IMR-90 (cell line): Measurements from ENCODE around the gene CBX3. TPM values are rescaled to one million over a fixed set of nuclear protein-coding genes. Genes with fewer than 3 reads are reported as not detected.

ENCODE experiments used
- ATAC-seq: fragments of 200-7000 bp; cut with Tn5 transposase; 2 replicates; pipeline ENCODE4 v1.9.1; 2020; ENCODE audit warnings: low read depth, mild to moderate bottlenecking, moderate library complexity
- BruUV-seq: library from RNA; stranded (reverse); fragments of 400-500 nt; replicated peaks from 2 replicates; lab custom pipeline; 2021; lab: Mats Ljungman, UMichigan
- CTCF ChIA-PET: fragments of 300-600 bp; formaldehyde crosslinking; extraction: SDS; loops from one replicate; lab custom pipeline; 2021; ENCODE audit warnings: antibody characterized with exemption; lab: Yijun Ruan, JAX
- POLR2A ChIA-PET: fragments of 300-600 bp; sonication (Branson Sonifier 250); formaldehyde crosslinking; loops from one replicate; lab custom pipeline; 2022; ENCODE audit warnings: antibody characterized with exemption; ENCODE audit not compliant: unreplicated experiment; lab: Charles Lee
- DNase-seq: peaks from one replicate; pipeline ENCODE4 v3.0.0; 2013
- H2AFZ ChIP-seq: replicated peaks from 2 replicates; pipeline ENCODE3; 2013; ENCODE audit warnings: low read length, mild to moderate bottlenecking; ENCODE audit not compliant: poor library complexity
- H2AK5ac ChIP-seq: 2 replicates; pipeline ENCODE4 v1.6.1; 2013; ENCODE audit warnings: low read depth, low read length, inconsistent platforms
- H2AK9ac ChIP-seq: replicated peaks from 2 replicates; pipeline ENCODE3; 2013; ENCODE audit warnings: mild to moderate bottlenecking, low read depth, low read length, moderate library complexity; ENCODE audit not compliant: poor library complexity
- H2BK120ac ChIP-seq: 2 replicates; pipeline ENCODE4 v1.6.1; 2013; ENCODE audit warnings: low read depth, low read length, inconsistent platforms
- H2BK15ac ChIP-seq: 3 replicates; pipeline ENCODE4 v1.6.1; 2013; ENCODE audit warnings: low read depth, low read length, inconsistent platforms
- H2BK20ac ChIP-seq: 2 replicates; pipeline ENCODE4 v1.6.1; 2013; ENCODE audit warnings: low read depth, mild to moderate bottlenecking, inconsistent platforms, low read length, moderate library complexity
- H2BK5ac ChIP-seq: 2 replicates; pipeline ENCODE4 v1.6.1; 2013; ENCODE audit warnings: mild to moderate bottlenecking, low read depth, low read length, inconsistent platforms; ENCODE audit not compliant: poor library complexity, severe bottlenecking
- H3K14ac ChIP-seq: replicated peaks from 2 replicates; pipeline ENCODE4 v1.6.1; 2013; ENCODE audit warnings: low read depth, low read length, inconsistent platforms
- H3K18ac ChIP-seq: 2 replicates; pipeline ENCODE4 v1.6.1; 2013; ENCODE audit warnings: low read depth, low read length, control low read depth
- H3K23ac ChIP-seq: 2 replicates; pipeline ENCODE4 v1.6.1; 2013; ENCODE audit warnings: low read depth, low read length, inconsistent platforms
- H3K27ac ChIP-seq: 2 replicates; pipeline ENCODE4 v1.5.1; 2013; ENCODE audit warnings: mild to moderate bottlenecking, control low read depth, low read length; ENCODE audit not compliant: insufficient read depth
- H3K27me3 ChIP-seq: 2 replicates; pipeline ENCODE4 v1.6.1; 2013; ENCODE audit warnings: low read length; ENCODE audit not compliant: control insufficient read depth, insufficient read depth
- H3K36me3 ChIP-seq: 2 replicates; pipeline ENCODE4 v1.6.1; 2013; ENCODE audit warnings: low read length, mixed read lengths; ENCODE audit not compliant: control insufficient read depth, insufficient read depth
- H3K4ac ChIP-seq: 2 replicates; pipeline ENCODE4 v1.6.1; 2013; ENCODE audit warnings: low read depth, low read length, inconsistent platforms
- H3K4me1 ChIP-seq: 2 replicates; pipeline ENCODE4 v1.6.1; 2013; ENCODE audit warnings: low read length, mixed read lengths; ENCODE audit not compliant: control insufficient read depth, insufficient read depth
- H3K4me2 ChIP-seq: 2 replicates; pipeline ENCODE4 v1.6.1; 2013; ENCODE audit warnings: low read depth, mild to moderate bottlenecking, control low read depth, low read length, moderate library complexity
- H3K4me3 ChIP-seq: 2 replicates; pipeline ENCODE4 v1.5.1; 2013; ENCODE audit warnings: low read depth, mild to moderate bottlenecking, control low read depth, low read length, moderate library complexity; ENCODE audit not compliant: insufficient read depth
- H3K56ac ChIP-seq: 2 replicates; pipeline ENCODE4 v1.6.1; 2013; ENCODE audit warnings: low read length, inconsistent platforms; ENCODE audit not compliant: insufficient read depth; ENCODE audit errors: extremely low read depth
- H3K79me1 ChIP-seq, 2 experiments: 2 replicates each; pipeline ENCODE4 v1.6.1; 2013; ENCODE audit warnings: low read length in 2 of 2, inconsistent platforms in 1 of 2, low read depth in 1 of 2
- H3K9ac ChIP-seq: 2 replicates; pipeline ENCODE4 v1.6.1; 2013; ENCODE audit warnings: low read depth, low read length, control low read depth
- H3K9me1 ChIP-seq: 2 replicates; pipeline ENCODE4 v1.6.1; 2013; ENCODE audit warnings: low read length, inconsistent platforms; ENCODE audit not compliant: insufficient read depth
- H3K9me3 ChIP-seq: 2 replicates; pipeline ENCODE4 v1.6.1; 2013; ENCODE audit warnings: low read length; ENCODE audit not compliant: control insufficient read depth, insufficient read depth
- H4K20me1 ChIP-seq: 2 replicates; pipeline ENCODE4 v1.6.1; 2013; ENCODE audit warnings: low read length, inconsistent platforms; ENCODE audit not compliant: insufficient read depth
- H4K5ac ChIP-seq: 2 replicates; pipeline ENCODE4 v1.6.1; 2013; ENCODE audit warnings: mild to moderate bottlenecking, low read depth, low read length, control low read depth
- H4K8ac ChIP-seq, 2 experiments: 2 replicates each; pipeline ENCODE4 v1.6.1; 2013; ENCODE audit warnings: low read depth in 2 of 2, low read length in 2 of 2, control low read depth in 1 of 2, inconsistent platforms in 1 of 2
- H4K91ac ChIP-seq: 2 replicates; pipeline ENCODE4 v1.6.1; 2013; ENCODE audit warnings: low read depth, low read length, inconsistent platforms; ENCODE audit not compliant: insufficient read depth
- BHLHE40 ChIP-seq: fragments of 150-350 bp; IDR thresholded peaks from 2 replicates; pipeline ENCODE4 v1.6.1; 2016; ENCODE audit warnings: mild to moderate bottlenecking, low read depth, low read length
- CEBPB ChIP-seq: IDR thresholded peaks from 2 replicates; pipeline ENCODE4 v1.6.1; 2012; ENCODE audit warnings: low read depth, low read length, improper control_type of control experiment
- CHD1 ChIP-seq: IDR thresholded peaks from 2 replicates; pipeline ENCODE4 v1.6.1; 2012; ENCODE audit warnings: low read depth, low read length, improper control_type of control experiment
- CTCF ChIP-seq: conservative IDR thresholded peaks from 2 replicates; pipeline ENCODE4 v1.5.1; 2012; ENCODE audit warnings: mild to moderate bottlenecking, low read depth, low read length, improper control_type of control experiment
- ELK1 ChIP-seq: fragments of 150-350 bp; IDR thresholded peaks from 2 replicates; pipeline ENCODE4 v1.6.1; 2016; ENCODE audit warnings: low read depth, mild to moderate bottlenecking, low read length, moderate library complexity, borderline replicate concordance
- FOS ChIP-seq: fragments of 150-350 bp; IDR thresholded peaks from 2 replicates; pipeline ENCODE4 v1.6.1; 2016; ENCODE audit warnings: low read depth, low read length
- MAFK ChIP-seq: IDR thresholded peaks from 2 replicates; pipeline ENCODE4 v1.6.1; 2012; ENCODE audit warnings: low read depth, low read length, improper control_type of control experiment
- MAZ ChIP-seq: IDR thresholded peaks from 2 replicates; pipeline ENCODE4 v1.6.1; 2012; ENCODE audit warnings: low read depth, mild to moderate bottlenecking, low read length, improper control_type of control experiment, moderate library complexity, borderline replicate concordance
- MXI1 ChIP-seq: IDR thresholded peaks from 2 replicates; pipeline ENCODE4 v1.6.1; 2012; ENCODE audit warnings: low read depth, mild to moderate bottlenecking, low read length, moderate library complexity, borderline replicate concordance
- NFE2L2 ChIP-seq: fragments of 150-350 bp; IDR thresholded peaks from 2 replicates; pipeline ENCODE4 v1.6.1; 2016; ENCODE audit warnings: low read depth, mild to moderate bottlenecking, low read length
- POLR2A ChIP-seq: IDR thresholded peaks from 2 replicates; pipeline ENCODE4 v1.6.1; 2012; ENCODE audit warnings: mild to moderate bottlenecking, low read depth, low read length
- RAD21 ChIP-seq: IDR thresholded peaks from 2 replicates; pipeline ENCODE4 v1.6.1; 2012; ENCODE audit warnings: low read length, improper control_type of control experiment
- RCOR1 ChIP-seq: IDR thresholded peaks from 2 replicates; pipeline ENCODE4 v1.6.1; 2012; ENCODE audit warnings: mild to moderate bottlenecking, low read length, improper control_type of control experiment; ENCODE audit not compliant: insufficient replicate concordance
- RFX5 ChIP-seq: IDR thresholded peaks from 2 replicates; pipeline ENCODE4 v1.8.0; 2012; ENCODE audit warnings: low read depth, mild to moderate bottlenecking, low read length, moderate library complexity
- SMC3 ChIP-seq: fragments of 150-350 bp; IDR thresholded peaks from 2 replicates; pipeline ENCODE4 v1.6.1; 2016; ENCODE audit warnings: low read depth, mild to moderate bottlenecking, antibody characterized with exemption, low read length, moderate library complexity
- WGBS, 2 experiments: methylation state at CpG; one replicate each; pipeline versions ENCODE4 v1.1.5 to v1.1.7; 2013; ENCODE audit warnings: missing lambda C conversion rate in 2 of 2; ENCODE audit not compliant: insufficient read length in 1 of 2; ENCODE audit errors: extremely low coverage in 2 of 2; 5-methylcytosine and 5-hydroxymethylcytosine counted together
- dilution Hi-C: fragments of 300-500 bp; cut with HindIII; formaldehyde crosslinking; loops from one replicate; pipeline ENCODE4 v1.14.3; 2018; ENCODE audit warnings: low sequenced_read_pairs; ENCODE audit not compliant: unreplicated experiment
- in situ Hi-C: fragments of 300-500 bp; cut with MboI; formaldehyde crosslinking; loops from 3 replicates; pipeline ENCODE4 v1.14.3; 2019; ENCODE audit warnings: low sequenced_read_pairs, inconsistent platforms, mixed read lengths
- intact Hi-C: fragments of 100-400 bp; cut with micrococcal nuclease; formaldehyde crosslinking; loops from 2 replicates; pipeline ENCODE4 v1.10.0; 2022
- polyA plus RNA-seq, 3 experiments: library from polyadenylated mRNA; depleted of rRNA; stranded (reverse); fragments of >200 nt; gene quantifications; 2 replicates each; pipeline ENCODE4 v1.2.3, GENCODE V29; 2012; ENCODE audit warnings: low replicate concordance in 1 of 3
- total RNA-seq: library from RNA; depleted of rRNA; stranded (reverse); fragments of >200 nt; gene quantifications from 2 replicates; pipeline ENCODE4 v1.2.3, GENCODE V29; 2012
- TF ChIP-seq, protein P1 (sequence below): fragments of 150-350 bp; IDR thresholded peaks from 2 replicates; pipeline ENCODE4 v1.6.1; 2017; ENCODE audit warnings: mild to moderate bottlenecking, antibody characterized with exemption, low read length, low read depth

The CBX3 gene
- total and polyA plus RNA-seq, 2 of the 4 experiments (the other 2 are of a cell fraction), result 38.2 to 76.5 TPM

GRCh38 chr7:26227987-26228386 lies 26.4 kb downstream of the CBX3 start:
- dilution Hi-C loops (no loop called here), in situ Hi-C loops (no loop called here), intact Hi-C loops (no loop called here)
- H3K27me3 ChIP-seq, result 0 out of 2 replicates have a peak, but pooled peaks cover 2% of the 10 kb centered on the region
- no peaks in the 10 kb centered on the region for H4K20me1 ChIP-seq
- TF ChIP-seq MAFK, result no peak
- TF ChIP-seq ELK1, result no peak
- no peak for TF ChIP-seq CEBPB
- TF ChIP-seq NFE2L2, result no peak
- TF ChIP-seq POLR2A, result no peak
- no peak for TF ChIP-seq SMC3
- no peak for TF ChIP-seq CTCF
- TF ChIP-seq MXI1, result no peak
- no peak for TF ChIP-seq MAZ
- TF ChIP-seq, protein P1, sequence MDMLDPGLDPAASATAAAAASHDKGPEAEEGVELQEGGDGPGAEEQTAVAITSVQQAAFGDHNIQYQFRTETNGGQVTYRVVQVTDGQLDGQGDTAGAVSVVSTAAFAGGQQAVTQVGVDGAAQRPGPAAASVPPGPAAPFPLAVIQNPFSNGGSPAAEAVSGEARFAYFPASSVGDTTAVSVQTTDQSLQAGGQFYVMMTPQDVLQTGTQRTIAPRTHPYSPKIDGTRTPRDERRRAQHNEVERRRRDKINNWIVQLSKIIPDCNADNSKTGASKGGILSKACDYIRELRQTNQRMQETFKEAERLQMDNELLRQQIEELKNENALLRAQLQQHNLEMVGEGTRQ, result no peak
- TF ChIP-seq CHD1, result no peak
- TF ChIP-seq RAD21, result no peak
- no peak for TF ChIP-seq FOS
- no peak for TF ChIP-seq RCOR1
- no peak for TF ChIP-seq RFX5
- TF ChIP-seq BHLHE40, result no peak
- H3K9me3 ChIP-seq, result no peaks in the 10 kb centered on the region
- H3K4me1 ChIP-seq, result no peaks in the 10 kb centered on the region
- no peak overlapping the region for H2BK15ac ChIP-seq
- no peak overlapping the region for H2BK120ac ChIP-seq
- H3K14ac ChIP-seq, result no peak overlapping the region
- BruUV-seq, result no TSS peak
- H3K36me3 ChIP-seq, result no peaks in the 10 kb centered on the region
- DNase-seq (no peak), ATAC-seq (no peak)
- H4K5ac ChIP-seq, result no peak overlapping the region
- POLR2A ChIA-PET, result no interaction called here
- no peak overlapping the region for H3K56ac ChIP-seq
- no peak overlapping the region for H3K4me2 ChIP-seq
- no peak overlapping the region for H2BK5ac ChIP-seq
- no peak overlapping the region for H4K91ac ChIP-seq
- no peak overlapping the region for H2AFZ ChIP-seq
- no peak overlapping the region for H3K9ac ChIP-seq
- no peak overlapping the region for H3K23ac ChIP-seq
- H3K79me1 ChIP-seq, result no peaks in the 10 kb centered on the region
- no peak overlapping the region for H2AK9ac ChIP-seq
- CTCF ChIA-PET, result no interaction called here
- no peak overlapping the region for H2BK20ac ChIP-seq
- H3K4me3 ChIP-seq, result no peak overlapping the region
- H4K8ac ChIP-seq, result no peak overlapping the region
- WGBS, 2 experiments, result 67% methylated on average over 1 of the region's 2 CpGs; no CpG with 5 or more reads in 1 of the 2 experiments
- H3K9me1 ChIP-seq, result no peaks in the 10 kb centered on the region
- no peak overlapping the region for H2AK5ac ChIP-seq
- H3K4ac ChIP-seq, result no peak overlapping the region
- no peak overlapping the region for H3K27ac ChIP-seq
- no peak overlapping the region for H3K18ac ChIP-seq
